GM12864 (cell line): ENCODE measurements around the gene SCMH1.

Experiments used
- DNase-seq: peaks from one replicate; pipeline ENCODE4 v3.0.0-alpha.2; 2011; ENCODE audit warnings: low read depth
- H3K4me3 ChIP-seq: 2 replicates; pipeline ENCODE4 v1.5.1; 2011; ENCODE audit warnings: mild to moderate bottlenecking, low read depth, low read length, control low read depth
- CTCF ChIP-seq: IDR thresholded peaks from 2 replicates; pipeline ENCODE4 v1.5.1; 2011; ENCODE audit warnings: low read depth, mild to moderate bottlenecking, moderate library complexity, low read length, control low read depth, inconsistent platforms; ENCODE audit errors: missing control alignments

Gene SCMH1

GRCh38 chr1:41174170-41174569, 67.9 kb downstream of the SCMH1 start:
- no peak for DNase-seq
- TF ChIP-seq CTCF = no peak
- H3K4me3 ChIP-seq = no peak overlapping the region

- no peak for DNase-seq
- no peak overlapping the region for H3K4me3 ChIP-seq
- no peak for TF ChIP-seq CTCF
These were observed 68.5 kb downstream of the SCMH1 start for GRCh38 chr1:41173651-41174050.

- H3K4me3 ChIP-seq = no peak overlapping the region
- no peak for DNase-seq
- TF ChIP-seq CTCF = no peak
These were observed 70.7 kb downstream of the SCMH1 start for GRCh38 chr1:41171266-41171874.

- DNase-seq = no peak
- no peak for TF ChIP-seq CTCF
- no peak overlapping the region for H3K4me3 ChIP-seq
These were observed 72.3 kb downstream of the SCMH1 start for GRCh38 chr1:41169799-41170180.

DNA sequence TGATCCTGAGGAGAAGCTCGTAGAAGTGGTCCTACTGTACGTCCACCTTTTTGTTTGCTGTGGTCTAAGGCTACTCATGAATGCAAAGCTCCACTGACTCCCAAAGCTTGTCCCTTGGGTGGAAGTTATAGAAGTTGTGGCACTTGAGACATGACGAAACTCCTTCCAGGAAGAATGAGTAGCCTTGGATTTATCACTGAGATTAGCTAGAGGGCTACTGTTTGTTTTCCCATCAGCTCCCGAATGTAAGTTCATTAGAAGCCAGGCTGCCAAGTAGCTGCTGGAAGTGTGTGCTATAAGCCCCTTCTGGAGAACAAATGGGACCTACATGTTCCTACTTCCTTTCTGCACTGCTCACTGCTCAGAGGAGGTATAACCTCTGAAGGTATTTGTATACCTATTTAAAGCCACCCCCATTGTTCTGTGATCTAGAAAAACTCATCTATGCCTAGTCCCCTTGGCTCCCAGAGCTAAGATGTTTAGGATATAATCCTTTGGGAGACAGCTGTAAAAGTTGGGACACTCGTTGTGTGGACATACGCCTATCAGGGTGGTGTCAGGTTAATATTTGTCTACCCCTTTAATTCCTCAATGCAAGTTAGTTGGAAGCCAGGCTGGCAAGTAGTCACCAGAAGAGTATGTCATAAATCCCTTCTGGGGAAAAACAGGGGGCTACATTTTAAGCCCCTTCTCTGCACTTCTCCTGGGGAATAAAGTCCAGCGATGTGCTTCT, 72.9 kb downstream of the SCMH1 start:
- DNase-seq = no peak
- TF ChIP-seq CTCF = no peak
- no peak overlapping the region for H3K4me3 ChIP-seq

- no peak for TF ChIP-seq CTCF
- no peak for DNase-seq
- no peak overlapping the region for H3K4me3 ChIP-seq
These were observed 74.4 kb downstream of the SCMH1 start for GRCh38 chr1:41167667-41168066.

- DNase-seq = no peak
- no peak overlapping the region for H3K4me3 ChIP-seq
- TF ChIP-seq CTCF = no peak
These were observed 77.4 kb downstream of the SCMH1 start for GRCh38 chr1:41164727-41165126.
